Thyroid gland (tissue), 4 donors: ENCODE measurements around the gene CEP72.

Source experiments
- POLR2A ChIP-seq, 2 donors: fragments of 450-650 bp; IDR thresholded peaks; one replicate each; pipeline ENCODE4 v1.6.1; 2017; ENCODE audit warnings: antibody characterized with exemption in 2 of 2, mild to moderate bottlenecking in 2 of 2, moderate library complexity in 1 of 2
- TF ChIP-seq, protein P1 (sequence below), 6 experiments: fragments of 200-600 bp in 3 of 6; fragments of 450-650 bp in 3 of 6; sonication (generic) in 3 of 6; IDR thresholded peaks; one replicate each; pipeline ENCODE4 v1.5.1; 2016 to 2019; ENCODE audit warnings: antibody characterized with exemption in 6 of 6, mild to moderate bottlenecking in 2 of 6, inconsistent platforms in 1 of 6, moderate library complexity in 1 of 6

- TF ChIP-seq, protein P1, sequence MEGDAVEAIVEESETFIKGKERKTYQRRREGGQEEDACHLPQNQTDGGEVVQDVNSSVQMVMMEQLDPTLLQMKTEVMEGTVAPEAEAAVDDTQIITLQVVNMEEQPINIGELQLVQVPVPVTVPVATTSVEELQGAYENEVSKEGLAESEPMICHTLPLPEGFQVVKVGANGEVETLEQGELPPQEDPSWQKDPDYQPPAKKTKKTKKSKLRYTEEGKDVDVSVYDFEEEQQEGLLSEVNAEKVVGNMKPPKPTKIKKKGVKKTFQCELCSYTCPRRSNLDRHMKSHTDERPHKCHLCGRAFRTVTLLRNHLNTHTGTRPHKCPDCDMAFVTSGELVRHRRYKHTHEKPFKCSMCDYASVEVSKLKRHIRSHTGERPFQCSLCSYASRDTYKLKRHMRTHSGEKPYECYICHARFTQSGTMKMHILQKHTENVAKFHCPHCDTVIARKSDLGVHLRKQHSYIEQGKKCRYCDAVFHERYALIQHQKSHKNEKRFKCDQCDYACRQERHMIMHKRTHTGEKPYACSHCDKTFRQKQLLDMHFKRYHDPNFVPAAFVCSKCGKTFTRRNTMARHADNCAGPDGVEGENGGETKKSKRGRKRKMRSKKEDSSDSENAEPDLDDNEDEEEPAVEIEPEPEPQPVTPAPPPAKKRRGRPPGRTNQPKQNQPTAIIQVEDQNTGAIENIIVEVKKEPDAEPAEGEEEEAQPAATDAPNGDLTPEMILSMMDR (IDR thresholded peaks at IDR 0.05) = no peak
- no peak for TF ChIP-seq POLR2A (IDR thresholded peaks at IDR 0.05)
Measured at GRCh38 chr5:595285-595875, 16.8 kb upstream of the CEP72 start.
